K562 (cell line): ENCODE results near the gene ADAM15. TPM values are rescaled to one million over a fixed set of nuclear protein-coding genes. Genes with fewer than 3 reads are reported as not detected.
A peak's percentile ranks its signal among the peaks of the same experiment; 100 is the strongest.

Experiments used
- CXXC5 ChIP-seq: fragments of 250-450 bp; sonication (Bioruptor Pico); IDR thresholded peaks from 2 replicates; pipeline ENCODE4 v1.8.0; 2022; ENCODE audit warnings: inconsistent platforms, mild to moderate bottlenecking, moderate library complexity
- ESRRA ChIP-seq: fragments of 450-650 bp; IDR thresholded peaks from 2 replicates; pipeline ENCODE4 v1.6.1; 2014; ENCODE audit warnings: low read depth, mild to moderate bottlenecking, moderate library complexity, borderline replicate concordance
- FOXA1 ChIP-seq: fragments of 450-650 bp; IDR thresholded peaks from 2 replicates; pipeline ENCODE4 v1.6.1; 2016; ENCODE audit warnings: mild to moderate bottlenecking, borderline replicate concordance
- KLF16 ChIP-seq: IDR thresholded peaks from 2 replicates; pipeline ENCODE4 v1.6.1; 2016; ENCODE audit warnings: antibody characterized with exemption
- MCM2 ChIP-seq: fragments of 450-650 bp; IDR thresholded peaks from 2 replicates; pipeline ENCODE4 v1.6.1; 2017; ENCODE audit warnings: low read depth, mild to moderate bottlenecking
- MEF2A ChIP-seq: IDR thresholded peaks from 2 replicates; pipeline ENCODE4 v1.6.1; 2011; ENCODE audit warnings: low read depth, mild to moderate bottlenecking, low read length, moderate library complexity; ENCODE audit not compliant: control insufficient read depth
- MIER1 ChIP-seq: fragments of 450-650 bp; IDR thresholded peaks from 2 replicates; pipeline ENCODE4 v1.6.1; 2016; ENCODE audit warnings: antibody characterized with exemption, mild to moderate bottlenecking, low read depth
- NFYB ChIP-seq: IDR thresholded peaks from 2 replicates; pipeline ENCODE4 v1.6.1; 2011; ENCODE audit warnings: mild to moderate bottlenecking, moderate library complexity; ENCODE audit not compliant: insufficient read length; ENCODE audit errors: extremely low read depth
- SAFB ChIP-seq: fragments of 200-400 bp; formaldehyde crosslinking; IDR thresholded peaks from 2 replicates; pipeline ENCODE4 v1.6.1; 2017; ENCODE audit warnings: low read depth, low read length, borderline replicate concordance
- SNIP1 ChIP-seq: fragments of 450-650 bp; IDR thresholded peaks from 2 replicates; pipeline ENCODE4 v1.7.1; 2017; ENCODE audit warnings: low read depth, mild to moderate bottlenecking
- SPI1 ChIP-seq: IDR thresholded peaks from 2 replicates; pipeline ENCODE4 v1.6.1; 2011; ENCODE audit warnings: low read depth, low read length, control low read depth, borderline replicate concordance
- YBX1 ChIP-seq: fragments of 450-650 bp; IDR thresholded peaks from 2 replicates; pipeline ENCODE4 v1.7.1; 2016; ENCODE audit warnings: mild to moderate bottlenecking
- ZNF274 ChIP-seq: IDR thresholded peaks from 2 replicates; pipeline ENCODE4 v1.6.1; 2011; ENCODE audit warnings: low read depth, mild to moderate bottlenecking, low read length, moderate library complexity, borderline replicate concordance
- ZNF347 ChIP-seq: fragments of 450-650 bp; formaldehyde crosslinking; IDR thresholded peaks from 2 replicates; pipeline ENCODE4 v1.4.0; 2020; ENCODE audit warnings: low read depth, mild to moderate bottlenecking, moderate library complexity
- ZNF79 ChIP-seq: fragments of 250-450 bp; sonication (Bioruptor Pico); IDR thresholded peaks from 2 replicates; pipeline ENCODE4 v1.4.0; 2020; ENCODE audit warnings: low read depth, mild to moderate bottlenecking, moderate library complexity
- polyA plus RNA-seq, 8 experiments: library from polyadenylated mRNA; depleted of rRNA in 4 of 8; stranded (reverse) in 5 of 8; unstranded in 3 of 8; fragments of >200 nt; fragmentation: Nextera tagmentation in 2 of 8; fragmentation: Illumina TruSeq in 1 of 8; extraction: Ambion mirVana in 2 of 8; extraction: Trizol in 1 of 8; gene quantifications; 2 replicates each; pipeline versions ENCODE4 v1.2.1 to v1.2.3, GENCODE V29; 2011 to 2014; ENCODE audit warnings: inconsistent platforms in 1 of 8, missing spikeins in 1 of 8
- total RNA-seq, 7 experiments: library from RNA; depleted of rRNA in 6 of 7; stranded (reverse); fragments of >200 nt in 6 of 7; fragmentation: Illumina TruSeq in 2 of 7; extraction: Trizol in 2 of 7; gene quantifications; 2 replicates each; pipeline versions ENCODE4 v1.2.1 to v1.2.3, GENCODE V29; 2011 to 2021; ENCODE audit warnings: low replicate concordance in 1 of 7
- TF ChIP-seq, protein P1 (sequence below): fragments of 450-650 bp; conservative IDR thresholded peaks from 2 replicates; pipeline ENCODE4 v1.6.1; 2016; ENCODE audit warnings: missing genetic modification characterization, low read depth, mild to moderate bottlenecking, missing compliant biosample characterization, moderate library complexity
- TF ChIP-seq, protein P2 (sequence below): sonication (generic); formaldehyde crosslinking; IDR thresholded peaks from 2 replicates; pipeline ENCODE4 v1.8.0; 2022; ENCODE audit warnings: missing genetic modification reagents, mild to moderate bottlenecking, moderate library complexity, borderline replicate concordance
- TF ChIP-seq, protein P3 (sequence below): fragments of 250-450 bp; sonication (Bioruptor Pico); IDR thresholded peaks from 2 replicates; pipeline ENCODE4 v1.8.0; 2022; ENCODE audit warnings: moderate library complexity, mild to moderate bottlenecking, inconsistent platforms
- TF ChIP-seq, protein P4 (sequence below): fragments of 250-450 bp; sonication (Bioruptor Pico); IDR thresholded peaks from 2 replicates; pipeline ENCODE4 v1.4.0; 2020
- TF ChIP-seq, protein P5 (sequence below): fragments of 450-650 bp; IDR thresholded peaks from 2 replicates; pipeline ENCODE4 v1.6.1; 2016; ENCODE audit warnings: borderline replicate concordance

ADAM15 gene
- total and polyA plus RNA-seq, 9 of the 15 experiments (the other 6 are each of a cell fraction or from before 2014, with no cell fraction given) = 0.69 to 72.3 (median 32.8) TPM

DNA sequence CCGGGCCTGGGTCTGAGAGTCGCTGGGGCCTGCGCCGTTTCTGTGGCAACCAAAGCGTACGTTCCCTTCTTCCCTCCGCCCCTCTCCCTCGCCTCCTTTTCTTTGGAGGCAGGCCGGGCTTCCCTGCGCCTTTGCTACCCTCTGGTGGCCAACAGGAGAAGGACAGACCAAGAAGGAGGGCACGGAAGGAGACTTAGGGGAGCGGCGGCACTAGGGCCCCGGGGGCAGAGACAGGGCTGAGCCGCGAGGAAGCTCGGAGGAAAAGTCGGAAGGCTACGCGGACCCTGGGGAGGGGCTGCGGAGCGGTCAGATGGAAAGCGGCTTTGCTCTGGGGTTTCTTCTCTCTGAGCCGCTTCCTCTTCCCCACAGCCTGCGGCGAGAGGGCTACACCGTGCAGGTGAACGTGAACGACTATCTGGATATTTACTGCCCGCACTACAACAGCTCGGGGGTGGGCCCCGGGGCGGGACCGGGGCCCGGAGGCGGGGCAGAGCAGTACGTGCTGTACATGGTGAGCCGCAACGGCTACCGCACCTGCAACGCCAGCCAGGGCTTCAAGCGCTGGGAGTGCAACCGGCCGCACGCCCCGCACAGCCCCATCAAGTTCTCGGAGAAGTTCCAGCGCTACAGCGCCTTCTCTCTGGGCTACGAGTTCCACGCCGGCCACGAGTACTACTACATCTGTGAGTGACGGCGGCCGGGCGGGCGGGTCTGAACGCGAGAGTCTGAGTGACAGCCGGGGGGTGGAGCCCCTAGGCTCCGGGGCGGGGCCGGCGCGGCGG is 33.8 kb downstream of the ADAM15 start (continued):
- no peak for TF ChIP-seq NFYB
- TF ChIP-seq MIER1 = peak; percentile 62; the same call in 1 of the 2 replicates
- no peak for TF ChIP-seq SPI1
- no peak for TF ChIP-seq ZNF347 (CRISPR knock-in tag)
- TF ChIP-seq, protein P1, sequence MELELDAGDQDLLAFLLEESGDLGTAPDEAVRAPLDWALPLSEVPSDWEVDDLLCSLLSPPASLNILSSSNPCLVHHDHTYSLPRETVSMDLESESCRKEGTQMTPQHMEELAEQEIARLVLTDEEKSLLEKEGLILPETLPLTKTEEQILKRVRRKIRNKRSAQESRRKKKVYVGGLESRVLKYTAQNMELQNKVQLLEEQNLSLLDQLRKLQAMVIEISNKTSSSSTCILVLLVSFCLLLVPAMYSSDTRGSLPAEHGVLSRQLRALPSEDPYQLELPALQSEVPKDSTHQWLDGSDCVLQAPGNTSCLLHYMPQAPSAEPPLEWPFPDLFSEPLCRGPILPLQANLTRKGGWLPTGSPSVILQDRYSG (tag) = no peak
- 0 out of 2 replicates have a peak, but pooled peaks have one; percentile 25 for TF ChIP-seq KLF16
- no peak for TF ChIP-seq ZNF79 (CRISPR knock-in tag)
- peak; percentile 79 for TF ChIP-seq CXXC5
- TF ChIP-seq, protein P2, sequence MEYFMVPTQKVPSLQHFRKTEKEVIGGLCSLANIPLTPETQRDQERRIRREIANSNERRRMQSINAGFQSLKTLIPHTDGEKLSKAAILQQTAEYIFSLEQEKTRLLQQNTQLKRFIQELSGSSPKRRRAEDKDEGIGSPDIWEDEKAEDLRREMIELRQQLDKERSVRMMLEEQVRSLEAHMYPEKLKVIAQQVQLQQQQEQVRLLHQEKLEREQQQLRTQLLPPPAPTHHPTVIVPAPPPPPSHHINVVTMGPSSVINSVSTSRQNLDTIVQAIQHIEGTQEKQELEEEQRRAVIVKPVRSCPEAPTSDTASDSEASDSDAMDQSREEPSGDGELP (CRISPR knock-in tag) = peak; percentile 86
- TF ChIP-seq ESRRA = peak; percentile 36; the same call in 1 of the 2 replicates
- TF ChIP-seq YBX1 = no peak
- no peak for TF ChIP-seq FOXA1
- TF ChIP-seq SAFB = no peak
- TF ChIP-seq MCM2 = no peak
- TF ChIP-seq SNIP1 = no peak
- no peak for TF ChIP-seq ZNF274
- TF ChIP-seq MEF2A = no peak
- TF ChIP-seq, protein P3, sequence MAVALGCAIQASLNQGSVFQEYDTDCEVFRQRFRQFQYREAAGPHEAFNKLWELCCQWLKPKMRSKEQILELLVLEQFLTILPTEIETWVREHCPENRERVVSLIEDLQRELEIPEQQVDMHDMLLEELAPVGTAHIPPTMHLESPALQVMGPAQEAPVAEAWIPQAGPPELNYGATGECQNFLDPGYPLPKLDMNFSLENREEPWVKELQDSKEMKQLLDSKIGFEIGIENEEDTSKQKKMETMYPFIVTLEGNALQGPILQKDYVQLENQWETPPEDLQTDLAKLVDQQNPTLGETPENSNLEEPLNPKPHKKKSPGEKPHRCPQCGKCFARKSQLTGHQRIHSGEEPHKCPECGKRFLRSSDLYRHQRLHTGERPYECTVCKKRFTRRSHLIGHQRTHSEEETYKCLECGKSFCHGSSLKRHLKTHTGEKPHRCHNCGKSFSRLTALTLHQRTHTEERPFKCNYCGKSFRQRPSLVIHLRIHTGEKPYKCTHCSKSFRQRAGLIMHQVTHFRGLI (CRISPR knock-in tag) = no peak
- TF ChIP-seq, protein P4, sequence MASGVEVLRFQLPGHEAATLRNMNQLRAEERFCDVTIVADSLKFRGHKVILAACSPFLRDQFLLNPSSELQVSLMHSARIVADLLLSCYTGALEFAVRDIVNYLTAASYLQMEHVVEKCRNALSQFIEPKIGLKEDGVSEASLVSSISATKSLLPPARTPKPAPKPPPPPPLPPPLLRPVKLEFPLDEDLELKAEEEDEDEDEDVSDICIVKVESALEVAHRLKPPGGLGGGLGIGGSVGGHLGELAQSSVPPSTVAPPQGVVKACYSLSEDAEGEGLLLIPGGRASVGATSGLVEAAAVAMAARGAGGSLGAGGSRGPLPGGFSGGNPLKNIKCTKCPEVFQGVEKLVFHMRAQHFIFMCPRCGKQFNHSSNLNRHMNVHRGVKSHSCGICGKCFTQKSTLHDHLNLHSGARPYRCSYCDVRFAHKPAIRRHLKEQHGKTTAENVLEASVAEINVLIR (CRISPR knock-in tag) = peak; percentile 7; the same call in 1 of the 2 replicates
- TF ChIP-seq, protein P5, sequence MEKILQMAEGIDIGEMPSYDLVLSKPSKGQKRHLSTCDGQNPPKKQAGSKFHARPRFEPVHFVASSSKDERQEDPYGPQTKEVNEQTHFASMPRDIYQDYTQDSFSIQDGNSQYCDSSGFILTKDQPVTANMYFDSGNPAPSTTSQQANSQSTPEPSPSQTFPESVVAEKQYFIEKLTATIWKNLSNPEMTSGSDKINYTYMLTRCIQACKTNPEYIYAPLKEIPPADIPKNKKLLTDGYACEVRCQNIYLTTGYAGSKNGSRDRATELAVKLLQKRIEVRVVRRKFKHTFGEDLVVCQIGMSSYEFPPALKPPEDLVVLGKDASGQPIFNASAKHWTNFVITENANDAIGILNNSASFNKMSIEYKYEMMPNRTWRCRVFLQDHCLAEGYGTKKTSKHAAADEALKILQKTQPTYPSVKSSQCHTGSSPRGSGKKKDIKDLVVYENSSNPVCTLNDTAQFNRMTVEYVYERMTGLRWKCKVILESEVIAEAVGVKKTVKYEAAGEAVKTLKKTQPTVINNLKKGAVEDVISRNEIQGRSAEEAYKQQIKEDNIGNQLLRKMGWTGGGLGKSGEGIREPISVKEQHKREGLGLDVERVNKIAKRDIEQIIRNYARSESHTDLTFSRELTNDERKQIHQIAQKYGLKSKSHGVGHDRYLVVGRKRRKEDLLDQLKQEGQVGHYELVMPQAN = peak; percentile 67; the same call in 1 of the 2 replicates
